H9 (cell line): ENCODE results near the gene SPARCL1. TPM values are rescaled to one million over a fixed set of nuclear protein-coding genes. Genes with fewer than 3 reads are reported as not detected.

Experiments
- DNase-seq: peaks from one replicate; pipeline ENCODE4 v3.0.0-alpha.2; 2017
- H2AFZ ChIP-seq: one replicate; pipeline ENCODE4 v1.6.1; 2013; ENCODE audit warnings: mild to moderate bottlenecking, low read length, control low read depth, moderate library complexity
- H2AK5ac ChIP-seq: 2 replicates; pipeline ENCODE4 v1.6.1; 2013; ENCODE audit warnings: low read length, control low read depth, mixed read lengths; ENCODE audit not compliant: insufficient read length
- H2BK120ac ChIP-seq: one replicate; pipeline ENCODE4 v1.6.1; 2013; ENCODE audit warnings: low read depth, mild to moderate bottlenecking, low read length, control low read depth, inconsistent platforms; ENCODE audit not compliant: poor library complexity, severe bottlenecking
- H2BK12ac ChIP-seq: 2 replicates; pipeline ENCODE4 v1.6.1; 2013; ENCODE audit warnings: low read length, control low read depth, mixed read lengths, low read depth; ENCODE audit not compliant: insufficient read length
- H2BK15ac ChIP-seq: 2 replicates; pipeline ENCODE4 v1.6.1; 2013; ENCODE audit warnings: low read depth, low read length, control low read depth
- H2BK20ac ChIP-seq: one replicate; pipeline ENCODE4 v1.6.1; 2013; ENCODE audit warnings: low read depth, mild to moderate bottlenecking, low read length, control low read depth, inconsistent platforms; ENCODE audit not compliant: poor library complexity, severe bottlenecking
- H2BK5ac ChIP-seq: 2 replicates; pipeline ENCODE4 v1.6.1; 2013; ENCODE audit warnings: low read length, control low read depth, mixed read lengths; ENCODE audit not compliant: insufficient read length
- H3K14ac ChIP-seq: 2 replicates; pipeline ENCODE4 v1.6.1; 2013; ENCODE audit warnings: low read length, control low read depth; ENCODE audit not compliant: insufficient read depth
- H3K18ac ChIP-seq: 2 replicates; pipeline ENCODE4 v1.6.1; 2013; ENCODE audit warnings: low read depth, mild to moderate bottlenecking, mixed read lengths, low read length, control low read depth; ENCODE audit not compliant: insufficient read length
- H3K23ac ChIP-seq: 2 replicates; pipeline ENCODE4 v1.6.1; 2013; ENCODE audit warnings: low read length, control low read depth, mixed read lengths, low read depth; ENCODE audit not compliant: insufficient read length
- H3K23me2 ChIP-seq: 2 replicates; pipeline ENCODE4 v1.6.1; 2013; ENCODE audit warnings: low read depth, mild to moderate bottlenecking, mixed read lengths, low read length, control low read depth; ENCODE audit not compliant: insufficient read length, poor library complexity, severe bottlenecking
- H3K27ac ChIP-seq: 2 replicates; pipeline ENCODE4 v1.5.1; 2013; ENCODE audit warnings: low read length, control low read depth, mixed read lengths, low read depth; ENCODE audit not compliant: insufficient read length
- H3K27me3 ChIP-seq: 2 replicates; pipeline ENCODE4 v1.6.1; 2013; ENCODE audit warnings: low read length, control low read depth, inconsistent platforms; ENCODE audit not compliant: insufficient read depth
- H3K4ac ChIP-seq: 2 replicates; pipeline ENCODE4 v1.6.1; 2013; ENCODE audit warnings: low read depth, mild to moderate bottlenecking, control low read depth, inconsistent platforms, low read length, moderate library complexity
- H3K4me1 ChIP-seq: 2 replicates; pipeline ENCODE4 v1.6.1; 2013; ENCODE audit warnings: low read length, control low read depth, inconsistent platforms; ENCODE audit not compliant: insufficient read depth
- H3K4me2 ChIP-seq: 2 replicates; pipeline ENCODE4 v1.6.1; 2013; ENCODE audit warnings: low read length, control low read depth, mixed read lengths; ENCODE audit not compliant: insufficient read length, insufficient read depth
- H3K56ac ChIP-seq: 2 replicates; pipeline ENCODE4 v1.6.1; 2013; ENCODE audit warnings: low read depth, mild to moderate bottlenecking, mixed read lengths, low read length, control low read depth; ENCODE audit not compliant: insufficient read length
- H3K79me1 ChIP-seq: 2 replicates; pipeline ENCODE4 v1.6.1; 2013; ENCODE audit warnings: low read depth, mild to moderate bottlenecking, moderate library complexity, low read length, control low read depth, inconsistent platforms; ENCODE audit not compliant: insufficient read depth, poor library complexity, severe bottlenecking
- H3K79me2 ChIP-seq: 2 replicates; pipeline ENCODE4 v1.6.1; 2013; ENCODE audit warnings: low read length, control low read depth, inconsistent platforms; ENCODE audit not compliant: insufficient read depth
- H3K9ac ChIP-seq: 2 replicates; pipeline ENCODE4 v1.6.1; 2013; ENCODE audit warnings: low read length, control low read depth, mixed read lengths; ENCODE audit not compliant: insufficient read length; ENCODE audit errors: extremely low read depth
- H3K9me3 ChIP-seq: one replicate; pipeline ENCODE4 v1.6.1; 2013; ENCODE audit warnings: low read depth, low read length, inconsistent platforms; ENCODE audit not compliant: control insufficient read depth
- H3T11ph ChIP-seq: one replicate; pipeline ENCODE4 v1.6.1; 2013; ENCODE audit warnings: mild to moderate bottlenecking, low read length, control low read depth, inconsistent platforms
- H4K20me1 ChIP-seq: one replicate; pipeline ENCODE4 v1.6.1; 2013; ENCODE audit not compliant: control insufficient read depth, insufficient read length, insufficient read depth
- H4K5ac ChIP-seq: 2 replicates; pipeline ENCODE4 v1.6.1; 2013; ENCODE audit warnings: low read depth, mild to moderate bottlenecking, mixed read lengths, low read length, control low read depth; ENCODE audit not compliant: insufficient read length
- H4K8ac ChIP-seq: replicated peaks from 2 replicates; pipeline ENCODE4 v1.6.1; 2013; ENCODE audit warnings: low read length, control low read depth, mixed read lengths, low read depth; ENCODE audit not compliant: insufficient read length
- H4K91ac ChIP-seq: 2 replicates; pipeline ENCODE4 v1.6.1; 2013; ENCODE audit warnings: low read depth, mild to moderate bottlenecking, moderate library complexity, mixed read lengths, low read length, control low read depth; ENCODE audit not compliant: insufficient read length
- H3K27ac Mint-ChIP-seq, 3 experiments: 2 replicates in 2 of 3; 3 replicates in 1 of 3; pipeline ENCODE4 v1.8.0; 2020 to 2021; ENCODE audit warnings: mixed read lengths in 3 of 3, mild to moderate bottlenecking in 1 of 3, moderate library complexity in 1 of 3
- H3K27me3 Mint-ChIP-seq: 2 replicates; pipeline ENCODE4 v1.8.0; 2021; ENCODE audit warnings: low read depth, mild to moderate bottlenecking, moderate library complexity, mixed read lengths
- H3K36me3 Mint-ChIP-seq, 3 experiments: 2 replicates in 2 of 3; 3 replicates in 1 of 3; pipeline ENCODE4 v1.8.0; 2020 to 2021; ENCODE audit warnings: low read depth in 3 of 3, mixed read lengths in 3 of 3; ENCODE audit not compliant: insufficient read depth in 1 of 3
- H3K4me1 Mint-ChIP-seq, 2 experiments: 2 replicates each; pipeline ENCODE4 v1.8.0; 2020; ENCODE audit warnings: mixed read lengths in 2 of 2
- H3K4me3 Mint-ChIP-seq, 2 experiments: 2 replicates in 1 of 2; 3 replicates in 1 of 2; pipeline ENCODE4 v1.8.0; 2020 to 2021; ENCODE audit warnings: mild to moderate bottlenecking in 2 of 2, mixed read lengths in 2 of 2, moderate library complexity in 1 of 2
- H3K9me3 Mint-ChIP-seq, 2 experiments: 2 replicates in 1 of 2; 3 replicates in 1 of 2; pipeline ENCODE4 v1.8.0; 2020; ENCODE audit warnings: mild to moderate bottlenecking in 2 of 2, mixed read lengths in 2 of 2, moderate library complexity in 1 of 2
- CTCF ChIP-seq: fragments of 200-600 bp; sonication (generic); conservative IDR thresholded peaks from 3 replicates; pipeline ENCODE4 v1.8.0; 2021; ENCODE audit warnings: antibody characterized with exemption, mild to moderate bottlenecking
- WGBS: extraction: QIAGEN DNeasy Blood & Tissue Kit; methylation state at CpG from one replicate; pipeline ENCODE4 v1.1.7; 2013; ENCODE audit warnings: missing lambda C conversion rate, low lambda C conversion rate, mixed read lengths; ENCODE audit not compliant: insufficient read length; ENCODE audit errors: extremely low coverage; 5-methylcytosine and 5-hydroxymethylcytosine counted together
- total RNA-seq: library from RNA; stranded (reverse); gene quantifications from 2 replicates; pipeline ENCODE4 v1.2.1, GENCODE V29; 2021

Gene SPARCL1
- total RNA-seq, 1 experiment from 2014 or later, result 0.17 TPM

GRCh38 chr4:87476934-87477333 is 52.2 kb downstream of the SPARCL1 start:
- Histone ChIP-seq H2BK15ac (no peak overlapping the region), H3K4ac (no peak overlapping the region), H2BK20ac (no peak overlapping the region), H3T11ph (no peak overlapping the region), H3K23me2 (no peaks in the 10 kb centered on the region), H4K91ac (no peak overlapping the region), H4K20me1 (no peaks in the 10 kb centered on the region), H2AFZ (no peak overlapping the region), H3K4me1 (no peaks in the 10 kb centered on the region; the same call in 1 of the 2 replicates), H3K79me2 (no peaks in the 10 kb centered on the region), H4K8ac (no peak overlapping the region), H3K14ac (no peak overlapping the region), H3K27ac (no peak overlapping the region), H2AK5ac (no peak overlapping the region), H3K4me2 (no peak overlapping the region), H2BK12ac (no peak overlapping the region), H3K56ac (no peak overlapping the region), H4K5ac (no peak overlapping the region), H3K79me1 (no peaks in the 10 kb centered on the region), H3K23ac (no peak overlapping the region), H3K27me3 (no peaks in the 10 kb centered on the region), H3K18ac (no peak overlapping the region), H3K9me3 (no peaks in the 10 kb centered on the region), H2BK120ac (no peak overlapping the region), H3K9ac (no peak overlapping the region), H2BK5ac (no peak overlapping the region)
- Mint-ChIP-seq H3K27me3 (no peaks in the 10 kb centered on the region; the same call in 1 of the 2 replicates), H3K4me3 (no peak overlapping the region), H3K36me3 (no peaks in the 10 kb centered on the region; a peak in 1 of 7 replicates), H3K4me1 (peaks cover 35% of the 10 kb centered on the region in 2 experiments), H3K27ac (no peak overlapping the region; a peak in 1 of 7 replicates), H3K9me3 (no peaks in the 10 kb centered on the region; a peak in 1 of 5 replicates)
- DNase-seq, result no peak
- no CpG with 5 or more reads among the region's 3 CpGs for WGBS
- no peak for TF ChIP-seq CTCF
